Measurements from ENCODE around the gene SCFD2.

Gene SCFD2

GRCh38 chr4:52883183-52883621 is 482.7 kb downstream of the SCFD2 start:
- ChIA-PET POLR2A (interaction anchor here (1.2 kb wide), 1 partner anchor 8 kb away, joined by 3 read pairs; no protein-coding TSS in a partner anchor), CTCF (no interaction called here)
- TF ChIP-seq ARNT (IDR thresholded peaks at IDR 0.05) (no peak), TARDBP (IDR thresholded peaks at IDR 0.05) (no peak), SP1 (IDR thresholded peaks at IDR 0.05) (no peak), NFRKB (IDR thresholded peaks at IDR 0.05) (no peak), HDGF (IDR thresholded peaks at IDR 0.05; ENCODE audit: borderline replicate concordance) (no peak), ELF4 (IDR thresholded peaks at IDR 0.05) (no peak), FOXM1 (IDR thresholded peaks at IDR 0.05; ENCODE audit: borderline replicate concordance) (no peak), SUZ12 (IDR thresholded peaks at IDR 0.05) (no peak), CTBP1 (IDR thresholded peaks at IDR 0.05; ENCODE audit: borderline replicate concordance) (no peak), BHLHE40 (IDR thresholded peaks at IDR 0.05; ENCODE audit: borderline replicate concordance) (no peak), FOXK2 (IDR thresholded peaks at IDR 0.05) (no peak), FOXA1 (IDR thresholded peaks at IDR 0.05) (no peak), PKNOX1 (IDR thresholded peaks at IDR 0.05) (no peak), LEF1 (IDR thresholded peaks at IDR 0.05; ENCODE audit: borderline replicate concordance) (no peak)
- no peak for DNase-seq (ENCODE audit: extremely low spot score)

- POLR2A ChIA-PET = no interaction called here
- DNase-seq (ENCODE audit: extremely low spot score) = no peak
- TF ChIP-seq SUZ12 (IDR thresholded peaks at IDR 0.05) = no peak
- no peak for TF ChIP-seq PKNOX1 (IDR thresholded peaks at IDR 0.05)
- no peak for TF ChIP-seq NFRKB (IDR thresholded peaks at IDR 0.05)
- CTCF ChIA-PET = no interaction called here
These were observed 484.9 kb downstream of the SCFD2 start for GRCh38 chr4:52880994-52881393.

GRCh38 chr4:52879471-52879870 is 486.4 kb downstream of the SCFD2 start:
- POLR2A ChIA-PET = no interaction called here
- no peak for DNase-seq (ENCODE audit: extremely low spot score)
- CTCF ChIA-PET = no interaction called here
- TF ChIP-seq BHLHE40 (IDR thresholded peaks at IDR 0.05; ENCODE audit: borderline replicate concordance) (no peak), FOXK2 (IDR thresholded peaks at IDR 0.05) (no peak), ELF4 (IDR thresholded peaks at IDR 0.05) (no peak), L3MBTL2 (conservative IDR thresholded peaks at IDR 0.05) (no peak), TARDBP (IDR thresholded peaks at IDR 0.05) (no peak), CTBP1 (IDR thresholded peaks at IDR 0.05; ENCODE audit: borderline replicate concordance) (no peak), SP1 (IDR thresholded peaks at IDR 0.05) (no peak), LEF1 (IDR thresholded peaks at IDR 0.05; ENCODE audit: borderline replicate concordance) (no peak), SUZ12 (IDR thresholded peaks at IDR 0.05) (no peak), FOXM1 (IDR thresholded peaks at IDR 0.05; ENCODE audit: borderline replicate concordance) (no peak), NFRKB (IDR thresholded peaks at IDR 0.05) (no peak), HDGF (IDR thresholded peaks at IDR 0.05; ENCODE audit: borderline replicate concordance) (no peak), PKNOX1 (IDR thresholded peaks at IDR 0.05) (no peak), FOXA1 (IDR thresholded peaks at IDR 0.05) (no peak), ARNT (IDR thresholded peaks at IDR 0.05) (no peak)

- TF ChIP-seq FOXM1 (IDR thresholded peaks at IDR 0.05; ENCODE audit: borderline replicate concordance) = no peak
- TF ChIP-seq PKNOX1 (IDR thresholded peaks at IDR 0.05) = no peak
- no peak for DNase-seq (ENCODE audit: extremely low spot score)
- ChIA-PET CTCF (no interaction called here), POLR2A (no interaction called here)
These were observed 488.2 kb downstream of the SCFD2 start for GRCh38 chr4:52877694-52878093.

- CTCF ChIA-PET = no interaction called here
These were observed 488.8 kb downstream of the SCFD2 start for GRCh38 chr4:52877036-52877435.

More at GRCh38 chr4:52877036-52877435, 488.8 kb downstream of the SCFD2 start:
- POLR2A ChIA-PET = no interaction called here
- TF ChIP-seq ZNF384 (IDR thresholded peaks at IDR 0.05) (no peak), PKNOX1 (IDR thresholded peaks at IDR 0.05) (no peak), ARNT (IDR thresholded peaks at IDR 0.05) (no peak), LEF1 (IDR thresholded peaks at IDR 0.05; ENCODE audit: borderline replicate concordance) (no peak), NFRKB (IDR thresholded peaks at IDR 0.05) (no peak), TARDBP (IDR thresholded peaks at IDR 0.05) (no peak), ELF4 (IDR thresholded peaks at IDR 0.05) (no peak), CTBP1 (IDR thresholded peaks at IDR 0.05; ENCODE audit: borderline replicate concordance) (no peak), HDGF (IDR thresholded peaks at IDR 0.05; ENCODE audit: borderline replicate concordance) (no peak)
- DNase-seq (ENCODE audit: extremely low spot score) = no peak
